Activated naive CD8-positive, alpha-beta T cell treated with anti-CD3 and anti-CD28 coated beads, Interleukin-2, amount 10 ng/mL, durations not matched to agents 7 days and 5 days (primary cell): ENCODE measurements around the gene FMN2. TPM values are rescaled to one million over a fixed set of nuclear protein-coding genes. Genes with fewer than 3 reads are reported as not detected.

Experiments used
- ATAC-seq: fragments of 150-1000 bp; cut with Tn5 transposase; one replicate; pipeline ENCODE4 v1.10.0; 2021; ENCODE audit warnings: low read depth, moderate library complexity
- POLR2A ChIA-PET: fragments of 350-600 bp; sonication (Branson Sonifier 250); formaldehyde crosslinking; loops from one replicate; lab custom pipeline; 2021; ENCODE audit warnings: antibody characterized with exemption; lab: Charles Lee
- DNase-seq: peaks from one replicate; pipeline ENCODE4 v3.0.0; 2021
- H3K27ac Mint-ChIP-seq: one replicate; pipeline ENCODE4 v1.8.0; 2022; ENCODE audit warnings: mild to moderate bottlenecking, mixed read lengths
- H3K27me3 Mint-ChIP-seq: one replicate; pipeline ENCODE4 v1.8.0; 2022; ENCODE audit warnings: mild to moderate bottlenecking, moderate library complexity, mixed read lengths
- H3K36me3 Mint-ChIP-seq: one replicate; pipeline ENCODE4 v1.8.0; 2021; ENCODE audit warnings: mild to moderate bottlenecking, mixed read lengths
- H3K4me1 Mint-ChIP-seq: one replicate; pipeline ENCODE4 v1.8.0; 2021; ENCODE audit warnings: mixed read lengths
- H3K4me3 Mint-ChIP-seq: one replicate; pipeline ENCODE4 v1.8.0; 2022; ENCODE audit warnings: mild to moderate bottlenecking, moderate library complexity, mixed read lengths
- H3K9me3 Mint-ChIP-seq: one replicate; pipeline ENCODE4 v1.8.0; 2021; ENCODE audit warnings: mixed read lengths
- total RNA-seq, 2 experiments: library from RNA; stranded (reverse); gene quantifications; one replicate each; pipeline ENCODE4 v1.2.3, GENCODE V29; 2021

FMN2 gene
- total RNA-seq, 2 experiments from 2014 or later = not detected

- Mint-ChIP-seq H3K4me1 (no peaks in the 10 kb centered on the region), H3K9me3 (peaks cover 2% of the 10 kb centered on the region), H3K27ac (no peak overlapping the region), H3K27me3 (peaks cover 4% of the 10 kb centered on the region), H3K36me3 (no peaks in the 10 kb centered on the region), H3K4me3 (no peak overlapping the region)
- ATAC-seq = no peak
- DNase-seq = no peak
- POLR2A ChIA-PET = interaction anchor here (0.6 kb wide), 1 partner anchor 1305 kb away, joined by 7 read pairs; no protein-coding TSS in a partner anchor
These were observed 10.1 kb downstream of the FMN2 start for GRCh38 chr1:240101737-240102136.

GRCh38 chr1:240104672-240105071 lies 13.0 kb downstream of the FMN2 start:
- no peaks in the 10 kb centered on the region for H3K4me1 Mint-ChIP-seq

GRCh38 chr1:240107058-240107684 lies 15.5 kb downstream of the FMN2 start:
- no peaks in the 10 kb centered on the region for H3K27me3 Mint-ChIP-seq
- ATAC-seq = no peak
- POLR2A ChIA-PET = no interaction called here
- no peaks in the 10 kb centered on the region for H3K36me3 Mint-ChIP-seq
- DNase-seq = no peak
- H3K27ac Mint-ChIP-seq = no peak overlapping the region
- no peak overlapping the region for H3K4me3 Mint-ChIP-seq
- peaks cover 2% of the 10 kb centered on the region for H3K9me3 Mint-ChIP-seq
- H3K4me1 Mint-ChIP-seq = no peaks in the 10 kb centered on the region

More at GRCh38 chr1:240104672-240105071, 13.0 kb downstream of the FMN2 start:
- Mint-ChIP-seq H3K9me3 (peaks cover 2% of the 10 kb centered on the region), H3K27me3 (peaks cover 1% of the 10 kb centered on the region), H3K27ac (no peak overlapping the region), H3K36me3 (no peaks in the 10 kb centered on the region), H3K4me3 (no peak overlapping the region)
- ATAC-seq (no peak), DNase-seq (no peak)
- POLR2A ChIA-PET = no interaction called here

GRCh38 chr1:240109130-240109529 lies 17.4 kb downstream of the FMN2 start:
- H3K4me1 Mint-ChIP-seq = no peaks in the 10 kb centered on the region
- DNase-seq (no peak), ATAC-seq (no peak)
- no peak overlapping the region for H3K27ac Mint-ChIP-seq
- POLR2A ChIA-PET = no interaction called here
- peaks cover 2% of the 10 kb centered on the region for H3K9me3 Mint-ChIP-seq
- H3K36me3 Mint-ChIP-seq = no peaks in the 10 kb centered on the region
- H3K4me3 Mint-ChIP-seq = no peak overlapping the region
- no peaks in the 10 kb centered on the region for H3K27me3 Mint-ChIP-seq

GRCh38 chr1:240109920-240110636 lies 18.4 kb downstream of the FMN2 start:
- POLR2A ChIA-PET = no interaction called here
- Mint-ChIP-seq H3K4me3 (no peak overlapping the region), H3K36me3 (no peaks in the 10 kb centered on the region), H3K9me3 (no peaks in the 10 kb centered on the region), H3K4me1 (no peaks in the 10 kb centered on the region), H3K27me3 (no peaks in the 10 kb centered on the region), H3K27ac (no peak overlapping the region)
- DNase-seq (no peak), ATAC-seq (no peak)

GRCh38 chr1:240111558-240111957 lies 19.9 kb downstream of the FMN2 start:
- Mint-ChIP-seq H3K36me3 (no peaks in the 10 kb centered on the region), H3K27me3 (no peaks in the 10 kb centered on the region), H3K27ac (no peak overlapping the region), H3K4me1 (no peaks in the 10 kb centered on the region), H3K4me3 (no peak overlapping the region), H3K9me3 (no peaks in the 10 kb centered on the region)
- no peak for ATAC-seq
- no peak for DNase-seq
- POLR2A ChIA-PET = no interaction called here

- DNase-seq (no peak), ATAC-seq (no peak)
- Mint-ChIP-seq H3K36me3 (no peaks in the 10 kb centered on the region), H3K27ac (no peak overlapping the region), H3K4me3 (no peak overlapping the region), H3K9me3 (no peaks in the 10 kb centered on the region), H3K4me1 (no peaks in the 10 kb centered on the region), H3K27me3 (no peaks in the 10 kb centered on the region)
- POLR2A ChIA-PET = no interaction called here
These were observed 22.5 kb downstream of the FMN2 start for GRCh38 chr1:240114222-240114621.

- no peaks in the 10 kb centered on the region for H3K36me3 Mint-ChIP-seq
- H3K4me1 Mint-ChIP-seq = no peaks in the 10 kb centered on the region
- no peaks in the 10 kb centered on the region for H3K9me3 Mint-ChIP-seq
- DNase-seq (no peak), ATAC-seq (no peak)
- H3K27me3 Mint-ChIP-seq = no peaks in the 10 kb centered on the region
- H3K4me3 Mint-ChIP-seq = no peak overlapping the region
- no peak overlapping the region for H3K27ac Mint-ChIP-seq
- POLR2A ChIA-PET = no interaction called here
These were observed 24.1 kb downstream of the FMN2 start for GRCh38 chr1:240115831-240116230.

- POLR2A ChIA-PET = no interaction called here
- Mint-ChIP-seq H3K4me3 (no peak overlapping the region), H3K4me1 (no peaks in the 10 kb centered on the region), H3K9me3 (no peaks in the 10 kb centered on the region), H3K27ac (no peak overlapping the region), H3K27me3 (no peaks in the 10 kb centered on the region), H3K36me3 (no peaks in the 10 kb centered on the region)
- ATAC-seq (no peak), DNase-seq (no peak)
These were observed 25.4 kb downstream of the FMN2 start for GRCh38 chr1:240116831-240117769.

- no peaks in the 10 kb centered on the region for H3K9me3 Mint-ChIP-seq
- DNase-seq (no peak), ATAC-seq (no peak)
- H3K27me3 Mint-ChIP-seq = no peaks in the 10 kb centered on the region
- POLR2A ChIA-PET = no interaction called here
- no peak overlapping the region for H3K27ac Mint-ChIP-seq
- no peak overlapping the region for H3K4me3 Mint-ChIP-seq
- no peaks in the 10 kb centered on the region for H3K36me3 Mint-ChIP-seq
- H3K4me1 Mint-ChIP-seq = no peaks in the 10 kb centered on the region
These were observed 26.2 kb downstream of the FMN2 start for GRCh38 chr1:240117930-240118329.

GRCh38 chr1:240122639-240123613 lies 31.2 kb downstream of the FMN2 start:
- Mint-ChIP-seq H3K4me1 (no peaks in the 10 kb centered on the region), H3K27me3 (no peaks in the 10 kb centered on the region), H3K4me3 (no peak overlapping the region), H3K27ac (no peak overlapping the region), H3K9me3 (no peaks in the 10 kb centered on the region), H3K36me3 (no peaks in the 10 kb centered on the region)
- POLR2A ChIA-PET = no interaction called here
- DNase-seq (no peak), ATAC-seq (no peak)

GRCh38 chr1:240126821-240127220 lies 35.1 kb downstream of the FMN2 start:
- Mint-ChIP-seq H3K9me3 (no peaks in the 10 kb centered on the region), H3K36me3 (no peaks in the 10 kb centered on the region), H3K27me3 (no peaks in the 10 kb centered on the region), H3K27ac (no peak overlapping the region), H3K4me1 (no peaks in the 10 kb centered on the region), H3K4me3 (no peak overlapping the region)
- DNase-seq (no peak), ATAC-seq (no peak)
- POLR2A ChIA-PET = no interaction called here

GRCh38 chr1:240128366-240128765 lies 36.7 kb downstream of the FMN2 start:
- DNase-seq (no peak), ATAC-seq (no peak)
- POLR2A ChIA-PET = no interaction called here
- no peak overlapping the region for H3K27ac Mint-ChIP-seq
- H3K4me1 Mint-ChIP-seq = no peaks in the 10 kb centered on the region
- no peaks in the 10 kb centered on the region for H3K9me3 Mint-ChIP-seq
- H3K4me3 Mint-ChIP-seq = no peak overlapping the region
- H3K27me3 Mint-ChIP-seq = no peaks in the 10 kb centered on the region
- H3K36me3 Mint-ChIP-seq = no peaks in the 10 kb centered on the region
